ENCODE results near the gene MFAP4. TPM values are rescaled to one million over a fixed set of nuclear protein-coding genes. Genes with fewer than 3 reads are reported as not detected.

The MFAP4 gene
- total and polyA plus RNA-seq, 10 donors: 10.1 to 48.4 (median 19.9) TPM

DNA sequence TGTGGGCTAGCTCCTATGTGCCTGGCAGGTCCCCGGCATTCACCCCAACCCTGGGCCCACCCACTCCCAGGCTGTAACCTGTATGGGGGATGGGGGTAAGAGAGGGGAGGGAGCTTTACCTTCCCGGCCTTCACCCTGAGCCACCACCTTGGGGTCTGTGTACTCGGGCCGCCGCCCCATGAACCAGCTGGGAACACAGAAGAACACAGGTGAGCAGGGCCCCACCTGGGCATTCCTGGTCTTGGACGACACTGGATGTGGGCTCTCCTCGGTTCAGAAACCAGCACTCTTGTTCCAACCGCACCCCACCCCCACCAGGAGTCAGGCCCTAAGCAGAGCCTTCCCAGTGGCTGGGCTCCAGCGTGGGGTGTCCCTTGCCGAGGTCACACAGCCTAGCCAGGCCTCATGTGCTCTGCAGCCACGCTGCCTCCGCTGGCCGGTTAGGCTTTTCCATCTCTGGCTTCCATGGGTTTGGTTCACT is 43.3 kb downstream of the MFAP4 start:
- Histone ChIP-seq H3K27me3 (replicated peaks in 1 of 7) (no peaks in the 10 kb centered on the region), H3K4me3 (no peak overlapping the region), H3K9me3 (no peaks in the 10 kb centered on the region), H3K27ac (no peak overlapping the region), H3K4me1 (peaks cover 0 to 48% (median 7%) of the 10 kb centered on the region in 6 donors), H3K36me3 (no peaks in the 10 kb centered on the region)
- intact Hi-C loops (cut with DNase I; ENCODE audit: low total_unique reads): no loop called here
- WGBS, 5 donors: 77 to 96% (median 86%) methylated on average over 10 to 13 of the region's 13 CpGs
- peak; percentile 64 for DNase-seq
- TF ChIP-seq, protein P1, sequence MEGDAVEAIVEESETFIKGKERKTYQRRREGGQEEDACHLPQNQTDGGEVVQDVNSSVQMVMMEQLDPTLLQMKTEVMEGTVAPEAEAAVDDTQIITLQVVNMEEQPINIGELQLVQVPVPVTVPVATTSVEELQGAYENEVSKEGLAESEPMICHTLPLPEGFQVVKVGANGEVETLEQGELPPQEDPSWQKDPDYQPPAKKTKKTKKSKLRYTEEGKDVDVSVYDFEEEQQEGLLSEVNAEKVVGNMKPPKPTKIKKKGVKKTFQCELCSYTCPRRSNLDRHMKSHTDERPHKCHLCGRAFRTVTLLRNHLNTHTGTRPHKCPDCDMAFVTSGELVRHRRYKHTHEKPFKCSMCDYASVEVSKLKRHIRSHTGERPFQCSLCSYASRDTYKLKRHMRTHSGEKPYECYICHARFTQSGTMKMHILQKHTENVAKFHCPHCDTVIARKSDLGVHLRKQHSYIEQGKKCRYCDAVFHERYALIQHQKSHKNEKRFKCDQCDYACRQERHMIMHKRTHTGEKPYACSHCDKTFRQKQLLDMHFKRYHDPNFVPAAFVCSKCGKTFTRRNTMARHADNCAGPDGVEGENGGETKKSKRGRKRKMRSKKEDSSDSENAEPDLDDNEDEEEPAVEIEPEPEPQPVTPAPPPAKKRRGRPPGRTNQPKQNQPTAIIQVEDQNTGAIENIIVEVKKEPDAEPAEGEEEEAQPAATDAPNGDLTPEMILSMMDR (IDR thresholded peaks at IDR 0.05 in 8 of 11, conservative IDR thresholded peaks at IDR 0.05 in 3 of 11): no peak
- TF ChIP-seq POLR2AphosphoS5 (IDR thresholded peaks at IDR 0.05) (no peak), POLR2A (IDR thresholded peaks at IDR 0.05) (no peak)

GRCh38 chr17:19343256-19343630 is 43.7 kb downstream of the MFAP4 start:
- Histone ChIP-seq H3K4me1 (peaks cover 0 to 53% (median 9%) of the 10 kb centered on the region in 6 donors), H3K27ac (no peak overlapping the region), H3K36me3 (no peaks in the 10 kb centered on the region), H3K9me3 (no peaks in the 10 kb centered on the region), H3K27me3 (replicated peaks in 1 of 7) (no peaks in the 10 kb centered on the region), H3K4me3 (no peak overlapping the region)
- WGBS, 5 donors: 83 to 94% (median 85%) methylated on average over 3 to 7 of the region's 7 CpGs
- DNase-seq: no peak
- intact Hi-C loops (cut with DNase I; ENCODE audit: low total_unique reads): no loop called here
- TF ChIP-seq POLR2AphosphoS5 (IDR thresholded peaks at IDR 0.05) (no peak), POLR2A (IDR thresholded peaks at IDR 0.05) (no peak)
- TF ChIP-seq, protein P1 (IDR thresholded peaks at IDR 0.05 in 8 of 11, conservative IDR thresholded peaks at IDR 0.05 in 3 of 11): no peak

GRCh38 chr17:19342611-19343255 is 44.3 kb downstream of the MFAP4 start:
- H3K27ac ChIP-seq: no peak overlapping the region
- H3K4me1 ChIP-seq: peaks cover 5 to 58% (median 14%) of the 10 kb centered on the region in 6 donors
- no peaks in the 10 kb centered on the region for H3K36me3 ChIP-seq
- TF ChIP-seq POLR2AphosphoS5 (IDR thresholded peaks at IDR 0.05): peak in 1 of 3 donors; percentile 1
- TF ChIP-seq POLR2A (IDR thresholded peaks at IDR 0.05): no peak
- TF ChIP-seq, protein P1 (IDR thresholded peaks at IDR 0.05 in 8 of 11, conservative IDR thresholded peaks at IDR 0.05 in 3 of 11): no peak
- H3K4me3 ChIP-seq: no peak overlapping the region
- H3K9me3 ChIP-seq: no peaks in the 10 kb centered on the region
- DNase-seq: peak; percentile 58
- H3K27me3 ChIP-seq (replicated peaks in 1 of 7): peaks cover 0 to 4% (median 0%) of the 10 kb centered on the region in 7 donors
- WGBS, 5 donors: 59 to 80% (median 75%) methylated on average over 6 to 7 of the region's 7 CpGs
- intact Hi-C loops (cut with DNase I; ENCODE audit: low total_unique reads): no loop called here

All from spleen (tissue), 11 donors.